Activated CD4-positive, alpha-beta T cell treated with anti-CD3 and anti-CD28 coated beads, Interleukin-10, Interleukin-2, amounts not matched to agents 100 ng/mL and 50 ng/mL, durations not matched to agents 16 hours and 8 hours (primary cell): Measurements from ENCODE around the gene CCDC91.
"Not testable (repeated sequence)": the region's sequence is repeated elsewhere in the genome, so short reads cannot be mapped to it uniquely, and the experiment has no call there.

Source experiments
- DNase-seq: peaks from one replicate; pipeline ENCODE4 v3.0.0-alpha.2; 2020

CCDC91 gene

DNA sequence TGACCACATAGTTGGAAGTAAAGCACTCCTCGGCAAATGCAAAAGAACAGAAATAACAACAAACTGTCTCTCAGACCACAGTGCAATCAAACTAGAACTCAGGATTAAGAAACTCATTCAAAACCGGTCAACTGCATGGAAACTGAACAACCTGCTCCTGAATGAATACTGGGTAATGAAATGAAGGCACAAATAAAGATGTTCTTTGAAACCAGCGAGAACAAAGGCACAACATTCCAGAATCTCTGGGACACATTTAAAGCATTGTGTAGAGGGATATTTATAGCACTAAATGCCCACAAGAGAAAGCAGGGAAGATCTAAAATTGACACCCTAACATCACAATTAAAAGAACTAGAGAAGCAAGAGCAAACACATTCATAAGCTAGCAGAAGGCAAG, 285.9 kb downstream of the CCDC91 start:
- DNase-seq: not testable (repeated sequence)

GRCh38 chr12:28479097-28479496, 288.8 kb downstream of the CCDC91 start:
- DNase-seq: not testable (repeated sequence)

- no peak for DNase-seq
These were observed 289.4 kb downstream of the CCDC91 start for GRCh38 chr12:28479683-28480082.

DNA sequence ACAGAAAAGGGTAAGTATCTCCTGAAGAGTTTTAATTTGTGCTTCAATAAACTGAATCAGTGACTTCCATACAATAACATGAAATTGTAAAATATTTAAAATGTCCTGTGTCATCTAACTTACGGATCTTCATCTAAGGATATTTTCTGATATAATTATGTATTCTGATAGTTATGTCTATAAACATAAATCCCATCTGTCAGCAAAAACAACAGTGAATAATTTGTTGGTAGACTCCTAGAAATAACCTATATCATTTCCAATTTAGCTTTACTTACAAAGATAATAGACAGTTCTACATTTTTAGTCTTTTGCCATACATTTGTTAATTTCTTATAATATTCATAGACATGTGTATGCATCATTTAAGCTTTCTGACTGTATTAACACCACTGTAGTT, 293.9 kb downstream of the CCDC91 start:
- DNase-seq: no peak

- DNase-seq: no peak
These were observed 296.3 kb downstream of the CCDC91 start for GRCh38 chr12:28486521-28486920.

DNA sequence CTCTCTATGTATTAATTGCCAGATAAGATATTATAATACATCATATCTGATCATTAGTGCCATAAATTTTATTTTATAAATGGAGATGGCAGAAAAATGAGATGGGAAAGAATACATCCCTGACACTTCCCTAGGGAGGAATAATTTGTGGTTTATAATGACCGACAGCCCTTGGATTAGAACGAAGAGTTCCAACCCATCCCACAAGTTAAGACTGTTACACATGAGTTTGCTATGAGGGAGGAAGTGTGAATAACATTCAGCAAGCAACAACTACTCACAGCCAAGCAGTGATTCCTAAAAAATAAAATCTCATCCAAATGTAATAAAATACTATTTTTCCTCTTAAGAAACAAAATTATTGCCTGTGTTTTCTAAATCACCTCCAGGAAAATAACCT, 299.0 kb downstream of the CCDC91 start:
- no peak for DNase-seq

GRCh38 chr12:28497889-28498411, 307.7 kb downstream of the CCDC91 start:
- DNase-seq: peak; percentile 65

DNA sequence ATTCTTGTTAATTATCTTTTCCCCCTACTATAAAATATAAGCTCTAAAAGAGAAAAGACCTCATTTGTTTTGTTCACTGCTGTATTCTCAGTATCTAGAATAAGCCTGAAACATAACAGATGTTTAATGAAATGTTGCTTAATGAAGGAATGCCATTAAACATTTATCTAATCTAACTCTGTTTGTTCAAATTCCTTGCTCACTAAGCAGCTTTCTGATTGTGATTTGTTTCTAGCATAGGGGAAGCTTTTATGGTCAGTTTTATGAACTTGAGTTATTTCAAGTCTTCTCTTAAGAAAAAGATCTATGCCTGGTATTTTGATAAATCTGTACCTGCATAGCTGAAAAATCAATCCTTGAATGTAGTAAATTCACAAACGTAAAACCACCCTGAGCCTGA, 308.6 kb downstream of the CCDC91 start:
- no peak for DNase-seq

- DNase-seq: no peak
These were observed 310.2 kb downstream of the CCDC91 start for GRCh38 chr12:28500373-28501024.

DNA sequence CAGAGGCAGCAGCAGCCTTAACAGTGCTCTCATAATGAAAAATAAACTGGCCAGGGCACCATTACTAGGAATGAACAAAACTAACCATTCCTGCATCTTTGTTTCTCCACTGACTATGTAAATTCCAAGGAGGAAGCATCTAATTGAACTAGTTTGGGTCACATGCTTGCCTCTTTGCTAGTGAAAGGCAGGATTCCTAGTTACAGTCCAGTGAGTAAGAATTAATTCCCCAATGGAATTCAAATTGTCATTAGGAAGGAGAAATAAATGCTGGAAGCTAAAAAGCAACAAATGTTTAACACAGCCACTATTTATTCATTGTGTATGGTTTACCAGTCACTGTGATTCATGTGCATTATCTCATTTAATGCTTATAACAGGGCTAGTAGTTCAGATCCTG, 316.0 kb downstream of the CCDC91 start:
- DNase-seq: no peak

DNA sequence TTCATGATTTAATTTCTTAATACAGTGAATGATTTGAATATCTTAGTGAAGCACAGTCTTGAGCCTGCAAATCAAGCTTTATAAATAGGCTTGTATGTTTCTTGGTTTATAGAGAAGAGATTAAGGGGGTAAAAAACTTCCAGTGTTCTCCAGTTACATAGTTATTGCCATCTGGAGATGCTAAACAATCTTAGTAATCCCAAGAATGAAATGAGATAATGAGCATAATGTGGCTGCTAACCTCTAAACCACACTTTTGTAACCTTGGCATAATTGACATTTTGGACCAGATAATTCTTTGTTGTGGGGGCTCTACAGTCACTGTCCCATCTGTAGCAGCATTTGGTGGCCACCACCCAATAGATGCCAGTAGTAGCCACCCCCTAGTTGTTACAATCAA, 316.8 kb downstream of the CCDC91 start:
- DNase-seq: no peak

DNA sequence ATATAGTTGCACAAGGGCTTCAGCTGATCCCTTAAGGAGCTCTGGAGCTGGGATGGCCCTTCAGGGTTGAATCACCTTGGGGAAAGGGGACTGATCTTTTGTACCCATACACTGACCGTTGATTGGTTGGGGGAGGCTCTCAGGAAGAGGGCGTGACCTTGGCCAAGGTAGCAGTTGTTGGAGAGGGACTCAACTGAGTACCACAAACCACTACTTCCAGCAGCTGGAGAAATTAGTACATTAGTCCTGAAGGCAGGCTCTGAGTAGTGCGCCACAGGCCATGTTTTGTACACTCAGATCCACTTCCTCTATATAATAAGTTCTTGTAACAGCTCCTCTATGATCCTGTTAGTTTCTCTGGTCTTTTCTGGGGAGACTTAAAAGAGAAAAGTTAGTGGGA, 317.6 kb downstream of the CCDC91 start:
- DNase-seq: no peak

DNA sequence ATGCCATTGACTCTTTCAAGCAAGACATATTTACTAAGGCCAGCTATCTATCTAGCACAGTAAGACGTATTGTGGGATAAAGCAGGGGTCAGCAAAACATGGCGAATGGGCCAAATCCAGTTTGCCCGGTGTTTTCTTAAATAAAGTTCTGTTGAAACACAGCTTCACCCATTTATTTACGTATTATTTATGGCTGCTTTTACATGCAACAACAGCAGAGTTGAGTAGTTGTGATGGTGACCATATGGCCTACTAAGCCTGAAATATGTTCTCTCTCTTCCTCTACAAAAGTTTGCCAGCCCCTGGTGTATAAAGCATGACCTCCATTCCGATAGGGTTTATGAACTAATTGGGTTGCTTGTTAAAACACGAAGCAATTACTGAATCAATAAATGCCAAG, 322.1 kb downstream of the CCDC91 start:
- no peak for DNase-seq

DNA sequence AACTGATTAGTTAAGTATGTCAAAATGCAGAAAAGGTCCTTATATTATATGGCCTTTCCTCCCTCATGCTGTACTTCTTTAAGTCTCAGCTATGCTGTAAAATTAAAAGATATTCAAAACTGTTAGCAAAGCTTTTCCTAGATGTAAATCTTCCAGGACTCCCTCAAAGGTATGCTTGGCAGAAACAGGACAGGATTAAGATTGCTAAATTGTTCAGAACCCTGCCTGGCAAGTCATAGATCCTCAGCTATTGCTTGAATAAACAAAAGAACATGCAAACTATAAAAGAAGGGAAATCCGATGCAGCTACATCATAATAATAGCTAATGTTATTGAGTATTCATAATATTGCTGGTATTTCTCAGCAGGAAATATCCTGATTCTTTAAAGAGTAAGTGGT, 322.6 kb downstream of the CCDC91 start:
- DNase-seq: no peak

- no peak for DNase-seq
These were observed 323.7 kb downstream of the CCDC91 start for GRCh38 chr12:28513983-28514382.

DNA sequence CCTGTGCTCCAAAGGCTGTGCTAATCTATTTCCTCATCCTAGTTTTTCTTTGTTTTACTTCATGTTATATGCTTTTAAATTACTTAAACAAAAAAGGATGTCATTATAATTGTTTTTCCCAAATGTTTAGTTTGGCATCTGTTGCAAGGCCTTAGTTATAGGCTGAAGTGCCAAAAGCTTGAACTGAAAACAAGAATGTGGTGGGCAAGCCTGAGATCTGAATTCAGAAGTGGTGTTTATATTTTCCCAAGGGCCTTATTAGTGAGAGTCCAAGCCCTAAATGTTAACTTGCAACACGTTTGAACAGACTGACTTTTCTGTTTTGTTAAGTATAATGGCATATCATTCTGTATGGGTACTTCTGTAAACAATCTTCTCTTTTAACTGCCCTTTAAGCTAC, 326.8 kb downstream of the CCDC91 start:
- DNase-seq: no peak

DNA sequence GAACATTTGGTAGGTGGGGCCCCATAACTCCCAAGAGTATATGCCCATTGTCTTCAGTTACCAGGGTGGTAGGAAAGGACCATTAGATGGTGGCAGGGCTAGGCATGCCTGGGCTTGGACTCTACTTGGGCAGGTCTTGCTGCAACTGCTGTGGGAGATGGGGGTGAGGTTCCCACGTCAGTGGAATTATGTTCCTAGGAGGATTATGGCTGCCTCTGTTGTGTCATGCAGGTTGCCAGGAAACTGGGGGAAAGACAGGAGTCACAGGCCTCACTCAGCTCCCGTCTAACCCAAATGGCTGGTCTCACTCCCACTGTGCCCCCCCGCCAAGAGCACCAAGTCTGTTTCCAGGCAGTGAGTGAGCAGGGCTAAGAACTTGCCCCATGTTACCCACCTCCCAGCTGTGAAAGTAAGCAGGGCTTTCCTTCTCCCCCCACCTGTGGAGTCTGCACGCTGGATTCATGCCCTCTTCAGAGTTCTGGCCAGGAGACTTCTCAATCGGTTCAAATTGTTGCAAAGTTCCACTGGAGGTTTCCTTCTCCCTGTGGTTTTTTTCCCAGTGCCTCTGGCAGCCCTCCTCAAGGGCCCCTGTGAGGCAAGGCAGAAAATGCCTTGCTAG, 337.5 kb downstream of the CCDC91 start:
- DNase-seq: no peak

DNA sequence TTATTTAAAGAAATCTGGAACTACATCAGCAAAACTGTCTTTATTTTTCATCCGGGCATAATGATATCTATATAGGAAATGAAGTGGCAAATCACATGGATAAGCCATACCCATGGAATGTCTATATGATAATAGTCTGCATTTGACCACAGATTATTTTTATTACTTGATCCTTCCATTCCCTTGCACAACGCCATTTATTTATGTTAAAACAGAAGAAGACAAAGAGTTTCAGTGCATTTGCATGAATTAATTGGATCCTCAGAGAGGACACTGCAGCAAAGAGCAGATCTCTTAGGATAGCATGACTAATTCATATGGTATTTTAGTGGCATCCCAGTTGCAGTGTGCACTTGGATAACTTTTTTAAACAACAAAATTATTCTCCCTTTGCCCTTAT, 345.0 kb downstream of the CCDC91 start:
- no peak for DNase-seq

GRCh38 chr12:28536088-28536487, 345.8 kb downstream of the CCDC91 start:
- peak; percentile 65 for DNase-seq

DNA sequence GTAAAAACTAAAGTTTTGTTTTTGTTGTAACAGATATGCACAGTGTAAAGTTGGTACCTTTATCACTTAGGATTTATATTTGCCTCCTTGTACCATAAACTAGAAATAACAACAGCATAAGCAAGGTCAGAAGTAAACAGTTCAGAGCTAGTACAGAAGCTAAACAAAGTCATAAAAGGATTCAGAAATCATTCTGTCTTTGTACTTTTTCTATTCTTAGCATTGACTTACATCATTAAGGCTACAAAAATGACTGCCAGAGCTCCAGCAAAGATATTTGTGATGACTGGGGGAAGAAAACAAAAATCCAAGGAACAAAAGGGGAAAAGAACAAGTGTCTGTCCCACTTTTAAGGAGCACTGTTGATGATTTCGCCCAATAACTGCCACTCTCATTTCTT, 347.2 kb downstream of the CCDC91 start:
- no peak for DNase-seq

- no peak for DNase-seq
These were observed 349.6 kb downstream of the CCDC91 start for GRCh38 chr12:28539691-28540323.

- no peak for DNase-seq
These were observed 350.1 kb downstream of the CCDC91 start for GRCh38 chr12:28540324-28540714.

- DNase-seq: peak; percentile 36
These were observed 353.0 kb downstream of the CCDC91 start for GRCh38 chr12:28543021-28543890.
